IMR-90 (cell line): ENCODE data around the gene USP20.

Experiments
- BHLHE40 ChIP-seq: fragments of 150-350 bp; IDR thresholded peaks from 2 replicates; pipeline ENCODE4 v1.6.1; 2016; ENCODE audit warnings: mild to moderate bottlenecking, low read depth, low read length
- CEBPB ChIP-seq: IDR thresholded peaks from 2 replicates; pipeline ENCODE4 v1.6.1; 2012; ENCODE audit warnings: low read depth, low read length, improper control_type of control experiment
- MAFK ChIP-seq: IDR thresholded peaks from 2 replicates; pipeline ENCODE4 v1.6.1; 2012; ENCODE audit warnings: low read depth, low read length, improper control_type of control experiment
- TF ChIP-seq, protein P1 (sequence below): conservative IDR thresholded peaks from 2 replicates; pipeline ENCODE4 v1.5.1; 2012; ENCODE audit warnings: mild to moderate bottlenecking, low read depth, low read length, improper control_type of control experiment

DNA sequence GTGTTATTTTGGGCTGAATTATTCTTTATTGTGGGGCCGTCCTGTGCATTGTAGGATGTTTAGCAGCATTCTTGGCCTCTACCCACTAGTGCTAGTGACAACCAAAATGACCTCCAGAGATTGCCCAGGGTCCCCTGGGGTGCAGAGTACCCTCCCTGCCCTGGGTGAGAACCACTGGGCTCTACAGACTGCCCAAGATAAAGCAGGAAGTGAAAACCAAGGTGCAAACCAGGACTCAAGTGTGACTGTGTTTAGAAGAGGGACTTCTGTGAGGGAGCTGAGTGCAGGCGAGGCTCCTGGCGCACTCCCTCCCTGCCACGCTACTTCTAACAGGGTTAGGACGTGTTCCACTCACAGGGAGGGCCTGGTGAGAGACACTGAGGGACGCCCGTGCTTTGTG lies 41.6 kb downstream of the USP20 start:
- TF ChIP-seq, protein P1, sequence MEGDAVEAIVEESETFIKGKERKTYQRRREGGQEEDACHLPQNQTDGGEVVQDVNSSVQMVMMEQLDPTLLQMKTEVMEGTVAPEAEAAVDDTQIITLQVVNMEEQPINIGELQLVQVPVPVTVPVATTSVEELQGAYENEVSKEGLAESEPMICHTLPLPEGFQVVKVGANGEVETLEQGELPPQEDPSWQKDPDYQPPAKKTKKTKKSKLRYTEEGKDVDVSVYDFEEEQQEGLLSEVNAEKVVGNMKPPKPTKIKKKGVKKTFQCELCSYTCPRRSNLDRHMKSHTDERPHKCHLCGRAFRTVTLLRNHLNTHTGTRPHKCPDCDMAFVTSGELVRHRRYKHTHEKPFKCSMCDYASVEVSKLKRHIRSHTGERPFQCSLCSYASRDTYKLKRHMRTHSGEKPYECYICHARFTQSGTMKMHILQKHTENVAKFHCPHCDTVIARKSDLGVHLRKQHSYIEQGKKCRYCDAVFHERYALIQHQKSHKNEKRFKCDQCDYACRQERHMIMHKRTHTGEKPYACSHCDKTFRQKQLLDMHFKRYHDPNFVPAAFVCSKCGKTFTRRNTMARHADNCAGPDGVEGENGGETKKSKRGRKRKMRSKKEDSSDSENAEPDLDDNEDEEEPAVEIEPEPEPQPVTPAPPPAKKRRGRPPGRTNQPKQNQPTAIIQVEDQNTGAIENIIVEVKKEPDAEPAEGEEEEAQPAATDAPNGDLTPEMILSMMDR, result no peak
- TF ChIP-seq MAFK (no peak), BHLHE40 (no peak), CEBPB (no peak)
